ENCODE data around the gene HMGXB4. TPM values are rescaled to one million over a fixed set of nuclear protein-coding genes. Genes with fewer than 3 reads are reported as not detected.

HMGXB4 gene
- total and polyA plus RNA-seq, 2 of the 8 experiments (the other 6 are each of a cell fraction or from before 2014, with no cell fraction given): 20.9 to 41.3 TPM

DNA sequence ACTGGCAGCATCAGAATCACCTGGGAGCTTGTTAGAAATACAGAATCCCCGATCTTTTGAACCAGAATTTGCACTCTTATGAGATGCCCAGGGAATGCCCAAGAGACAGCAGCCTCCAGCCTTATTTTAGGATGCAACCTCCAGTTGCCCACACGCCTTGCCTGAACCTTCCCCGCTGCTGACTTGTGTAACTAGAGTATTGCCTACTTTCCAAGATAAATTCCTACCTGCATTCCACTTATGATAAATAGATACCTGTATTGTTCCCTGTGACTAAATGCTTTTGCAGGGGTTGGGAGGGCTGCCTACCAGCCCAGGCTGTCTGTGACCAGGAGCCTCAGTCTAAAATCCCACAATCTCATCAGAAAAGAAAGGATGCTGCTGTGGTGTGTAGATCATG lies 44.3 kb upstream of the HMGXB4 start (continued):
- TF ChIP-seq, protein P1, sequence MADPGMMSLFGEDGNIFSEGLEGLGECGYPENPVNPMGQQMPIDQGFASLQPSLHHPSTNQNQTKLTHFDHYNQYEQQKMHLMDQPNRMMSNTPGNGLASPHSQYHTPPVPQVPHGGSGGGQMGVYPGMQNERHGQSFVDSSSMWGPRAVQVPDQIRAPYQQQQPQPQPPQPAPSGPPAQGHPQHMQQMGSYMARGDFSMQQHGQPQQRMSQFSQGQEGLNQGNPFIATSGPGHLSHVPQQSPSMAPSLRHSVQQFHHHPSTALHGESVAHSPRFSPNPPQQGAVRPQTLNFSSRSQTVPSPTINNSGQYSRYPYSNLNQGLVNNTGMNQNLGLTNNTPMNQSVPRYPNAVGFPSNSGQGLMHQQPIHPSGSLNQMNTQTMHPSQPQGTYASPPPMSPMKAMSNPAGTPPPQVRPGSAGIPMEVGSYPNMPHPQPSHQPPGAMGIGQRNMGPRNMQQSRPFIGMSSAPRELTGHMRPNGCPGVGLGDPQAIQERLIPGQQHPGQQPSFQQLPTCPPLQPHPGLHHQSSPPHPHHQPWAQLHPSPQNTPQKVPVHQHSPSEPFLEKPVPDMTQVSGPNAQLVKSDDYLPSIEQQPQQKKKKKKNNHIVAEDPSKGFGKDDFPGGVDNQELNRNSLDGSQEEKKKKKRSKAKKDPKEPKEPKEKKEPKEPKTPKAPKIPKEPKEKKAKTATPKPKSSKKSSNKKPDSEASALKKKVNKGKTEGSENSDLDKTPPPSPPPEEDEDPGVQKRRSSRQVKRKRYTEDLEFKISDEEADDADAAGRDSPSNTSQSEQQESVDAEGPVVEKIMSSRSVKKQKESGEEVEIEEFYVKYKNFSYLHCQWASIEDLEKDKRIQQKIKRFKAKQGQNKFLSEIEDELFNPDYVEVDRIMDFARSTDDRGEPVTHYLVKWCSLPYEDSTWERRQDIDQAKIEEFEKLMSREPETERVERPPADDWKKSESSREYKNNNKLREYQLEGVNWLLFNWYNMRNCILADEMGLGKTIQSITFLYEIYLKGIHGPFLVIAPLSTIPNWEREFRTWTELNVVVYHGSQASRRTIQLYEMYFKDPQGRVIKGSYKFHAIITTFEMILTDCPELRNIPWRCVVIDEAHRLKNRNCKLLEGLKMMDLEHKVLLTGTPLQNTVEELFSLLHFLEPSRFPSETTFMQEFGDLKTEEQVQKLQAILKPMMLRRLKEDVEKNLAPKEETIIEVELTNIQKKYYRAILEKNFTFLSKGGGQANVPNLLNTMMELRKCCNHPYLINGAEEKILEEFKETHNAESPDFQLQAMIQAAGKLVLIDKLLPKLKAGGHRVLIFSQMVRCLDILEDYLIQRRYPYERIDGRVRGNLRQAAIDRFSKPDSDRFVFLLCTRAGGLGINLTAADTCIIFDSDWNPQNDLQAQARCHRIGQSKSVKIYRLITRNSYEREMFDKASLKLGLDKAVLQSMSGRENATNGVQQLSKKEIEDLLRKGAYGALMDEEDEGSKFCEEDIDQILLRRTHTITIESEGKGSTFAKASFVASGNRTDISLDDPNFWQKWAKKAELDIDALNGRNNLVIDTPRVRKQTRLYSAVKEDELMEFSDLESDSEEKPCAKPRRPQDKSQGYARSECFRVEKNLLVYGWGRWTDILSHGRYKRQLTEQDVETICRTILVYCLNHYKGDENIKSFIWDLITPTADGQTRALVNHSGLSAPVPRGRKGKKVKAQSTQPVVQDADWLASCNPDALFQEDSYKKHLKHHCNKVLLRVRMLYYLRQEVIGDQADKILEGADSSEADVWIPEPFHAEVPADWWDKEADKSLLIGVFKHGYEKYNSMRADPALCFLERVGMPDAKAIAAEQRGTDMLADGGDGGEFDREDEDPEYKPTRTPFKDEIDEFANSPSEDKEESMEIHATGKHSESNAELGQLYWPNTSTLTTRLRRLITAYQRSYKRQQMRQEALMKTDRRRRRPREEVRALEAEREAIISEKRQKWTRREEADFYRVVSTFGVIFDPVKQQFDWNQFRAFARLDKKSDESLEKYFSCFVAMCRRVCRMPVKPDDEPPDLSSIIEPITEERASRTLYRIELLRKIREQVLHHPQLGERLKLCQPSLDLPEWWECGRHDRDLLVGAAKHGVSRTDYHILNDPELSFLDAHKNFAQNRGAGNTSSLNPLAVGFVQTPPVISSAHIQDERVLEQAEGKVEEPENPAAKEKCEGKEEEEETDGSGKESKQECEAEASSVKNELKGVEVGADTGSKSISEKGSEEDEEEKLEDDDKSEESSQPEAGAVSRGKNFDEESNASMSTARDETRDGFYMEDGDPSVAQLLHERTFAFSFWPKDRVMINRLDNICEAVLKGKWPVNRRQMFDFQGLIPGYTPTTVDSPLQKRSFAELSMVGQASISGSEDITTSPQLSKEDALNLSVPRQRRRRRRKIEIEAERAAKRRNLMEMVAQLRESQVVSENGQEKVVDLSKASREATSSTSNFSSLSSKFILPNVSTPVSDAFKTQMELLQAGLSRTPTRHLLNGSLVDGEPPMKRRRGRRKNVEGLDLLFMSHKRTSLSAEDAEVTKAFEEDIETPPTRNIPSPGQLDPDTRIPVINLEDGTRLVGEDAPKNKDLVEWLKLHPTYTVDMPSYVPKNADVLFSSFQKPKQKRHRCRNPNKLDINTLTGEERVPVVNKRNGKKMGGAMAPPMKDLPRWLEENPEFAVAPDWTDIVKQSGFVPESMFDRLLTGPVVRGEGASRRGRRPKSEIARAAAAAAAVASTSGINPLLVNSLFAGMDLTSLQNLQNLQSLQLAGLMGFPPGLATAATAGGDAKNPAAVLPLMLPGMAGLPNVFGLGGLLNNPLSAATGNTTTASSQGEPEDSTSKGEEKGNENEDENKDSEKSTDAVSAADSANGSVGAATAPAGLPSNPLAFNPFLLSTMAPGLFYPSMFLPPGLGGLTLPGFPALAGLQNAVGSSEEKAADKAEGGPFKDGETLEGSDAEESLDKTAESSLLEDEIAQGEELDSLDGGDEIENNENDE (IDR thresholded peaks at IDR 0.05; ENCODE audit: insufficient replicate concordance, low read length): no peak
- TF ChIP-seq CTCF (IDR thresholded peaks at IDR 0.05; ENCODE audit: control extremely low read depth in 1 of 3, insufficient read depth in 1 of 3, low read depth in 1 of 3, low read length in 3 of 3): no peak
- TF ChIP-seq EZH2 (IDR thresholded peaks at IDR 0.05; ENCODE audit: low read depth, low read length, severe bottlenecking): no peak
- TF ChIP-seq EGR1 (IDR thresholded peaks at IDR 0.05; ENCODE audit: borderline replicate concordance, low read depth, low read length): no peak
- TF ChIP-seq JUN (IDR thresholded peaks at IDR 0.05; ENCODE audit: low read depth, low read length): no peak
- no peak for TF ChIP-seq HDAC2 (IDR thresholded peaks at IDR 0.05; ENCODE audit: borderline replicate concordance in 1 of 2, low read depth in 2 of 2, low read length in 2 of 2)
- TF ChIP-seq TBP (IDR thresholded peaks at IDR 0.05; ENCODE audit: low read depth, low read length): no peak
- no peak for TF ChIP-seq TCF12 (IDR thresholded peaks at IDR 0.05; ENCODE audit: low read depth, low read length)
- TF ChIP-seq YY1 (IDR thresholded peaks at IDR 0.05; ENCODE audit: low read depth, low read length): no peak

Data from H1 (cell line).